GM08714 (cell line): Measurements from ENCODE around the gene TAF4B.
"Not testable (repeated sequence)": the region's sequence is repeated elsewhere in the genome, so short reads cannot be mapped to it uniquely, and the experiment has no call there.

Source experiments
- H3K4me3 ChIP-seq: fragments of 200-500 bp; sonication (Bioruptor generic); 2 replicates; pipeline ENCODE4 v1.5.1; 2014; ENCODE audit warnings: mild to moderate bottlenecking, low read length, inconsistent platforms
- ZNF274 ChIP-seq: IDR thresholded peaks from 2 replicates; pipeline ENCODE4 v1.6.1; 2012; ENCODE audit warnings: mild to moderate bottlenecking, low read depth, low read length

TAF4B gene

GRCh38 chr18:26267357-26267930 is 41.2 kb downstream of the TAF4B start:
- H3K4me3 ChIP-seq: no peak overlapping the region
- no peak for TF ChIP-seq ZNF274

GRCh38 chr18:26268454-26268853 is 42.2 kb downstream of the TAF4B start:
- no peak for TF ChIP-seq ZNF274
- no peak overlapping the region for H3K4me3 ChIP-seq

- no peak for TF ChIP-seq ZNF274
- H3K4me3 ChIP-seq: no peak overlapping the region
Measured at GRCh38 chr18:26271917-26272549, 45.8 kb downstream of the TAF4B start.

GRCh38 chr18:26277374-26277773 is 51.1 kb downstream of the TAF4B start:
- TF ChIP-seq ZNF274: no peak
- H3K4me3 ChIP-seq: no peak overlapping the region

- no peak for TF ChIP-seq ZNF274
- no peak overlapping the region for H3K4me3 ChIP-seq
Measured at GRCh38 chr18:26279428-26279827, 53.2 kb downstream of the TAF4B start.

GRCh38 chr18:26286008-26286407 is 59.8 kb downstream of the TAF4B start:
- TF ChIP-seq ZNF274: no peak
- H3K4me3 ChIP-seq: no peak overlapping the region

- no peak overlapping the region for H3K4me3 ChIP-seq
- TF ChIP-seq ZNF274: no peak
Measured at GRCh38 chr18:26287644-26288043, 61.4 kb downstream of the TAF4B start.

- no peak overlapping the region for H3K4me3 ChIP-seq
- no peak for TF ChIP-seq ZNF274
Measured at GRCh38 chr18:26290385-26290784, 64.1 kb downstream of the TAF4B start.

- no peak overlapping the region for H3K4me3 ChIP-seq
- TF ChIP-seq ZNF274: no peak
Measured at GRCh38 chr18:26293982-26294381, 67.7 kb downstream of the TAF4B start.

- TF ChIP-seq ZNF274: no peak
Measured at GRCh38 chr18:26298107-26298506, 71.9 kb downstream of the TAF4B start.

GRCh38 chr18:26301681-26302080 is 75.4 kb downstream of the TAF4B start:
- no peak for TF ChIP-seq ZNF274
- H3K4me3 ChIP-seq: no peak overlapping the region

More at GRCh38 chr18:26298107-26298506, 71.9 kb downstream of the TAF4B start:
- no peak overlapping the region for H3K4me3 ChIP-seq

GRCh38 chr18:26303222-26303621 is 77.0 kb downstream of the TAF4B start:
- H3K4me3 ChIP-seq: not testable (repeated sequence)

GRCh38 chr18:26304511-26304910 is 78.3 kb downstream of the TAF4B start:
- no peak for TF ChIP-seq ZNF274
- no peak overlapping the region for H3K4me3 ChIP-seq

GRCh38 chr18:26307161-26307773 is 81.0 kb downstream of the TAF4B start:
- TF ChIP-seq ZNF274: no peak
- H3K4me3 ChIP-seq: no peak overlapping the region

- H3K4me3 ChIP-seq: no peak overlapping the region
- TF ChIP-seq ZNF274: no peak
Measured at GRCh38 chr18:26309281-26309680, 83.0 kb downstream of the TAF4B start.
